ENCODE data around the gene TGFB1. TPM values are rescaled to one million over a fixed set of nuclear protein-coding genes. Genes with fewer than 3 reads are reported as not detected.

TGFB1 gene
- total RNA-seq, 6 experiments from 2014 or later: 150 to 163 (median 158) TPM

GRCh38 chr19:41355035-41355434, 1.3 kb upstream of the TGFB1 start:
- H3K4me1 Mint-ChIP-seq (ENCODE audit: low read depth): peaks cover 17% of the 10 kb centered on the region
- no peak overlapping the region for H3K4me3 Mint-ChIP-seq
- no peak for DNase-seq
- no peaks in the 10 kb centered on the region for H3K9me3 Mint-ChIP-seq
- H3K27me3 Mint-ChIP-seq (ENCODE audit: insufficient read depth): no peaks in the 10 kb centered on the region
- no peaks in the 10 kb centered on the region for H3K36me3 Mint-ChIP-seq (ENCODE audit: low read depth)
- H3K27ac Mint-ChIP-seq: no peak overlapping the region
- no peak for TF ChIP-seq CTCF (IDR thresholded peaks at IDR 0.05)

GRCh38 chr19:41354343-41354953, 726 bp upstream of the TGFB1 start:
- peak overlapping the region; percentile 83 for H3K4me3 Mint-ChIP-seq
- no peaks in the 10 kb centered on the region for H3K9me3 Mint-ChIP-seq
- H3K27me3 Mint-ChIP-seq (ENCODE audit: insufficient read depth): no peaks in the 10 kb centered on the region
- no peak for DNase-seq
- H3K27ac Mint-ChIP-seq: peak overlapping the region; percentile 77
- H3K36me3 Mint-ChIP-seq (ENCODE audit: low read depth): no peaks in the 10 kb centered on the region
- TF ChIP-seq CTCF (IDR thresholded peaks at IDR 0.05): peak; percentile 46
- peaks cover 22% of the 10 kb centered on the region for H3K4me1 Mint-ChIP-seq (ENCODE audit: low read depth)

- peaks cover 30% of the 10 kb centered on the region for H3K4me1 Mint-ChIP-seq (ENCODE audit: low read depth)
- TF ChIP-seq CTCF (IDR thresholded peaks at IDR 0.05): peak; percentile 79
- DNase-seq: peak; percentile 33
- H3K4me3 Mint-ChIP-seq: peak overlapping the region; percentile 99
- peaks cover 5% of the 10 kb centered on the region for H3K36me3 Mint-ChIP-seq (ENCODE audit: low read depth)
- H3K9me3 Mint-ChIP-seq: no peaks in the 10 kb centered on the region
- H3K27me3 Mint-ChIP-seq (ENCODE audit: insufficient read depth): no peaks in the 10 kb centered on the region
- H3K27ac Mint-ChIP-seq: peak overlapping the region; percentile 79
Observed at GRCh38 chr19:41352609-41353465, 885 bp downstream of the TGFB1 start.

GRCh38 chr19:41352279-41352608, 1.5 kb downstream of the TGFB1 start:
- Mint-ChIP-seq H3K27me3 (ENCODE audit: insufficient read depth) (no peaks in the 10 kb centered on the region), H3K9me3 (no peaks in the 10 kb centered on the region), H3K4me1 (ENCODE audit: low read depth) (peaks cover 30% of the 10 kb centered on the region), H3K36me3 (ENCODE audit: low read depth) (peaks cover 5% of the 10 kb centered on the region), H3K4me3 (peak overlapping the region; percentile 99), H3K27ac (peak overlapping the region; percentile 74)
- DNase-seq: no peak
- TF ChIP-seq CTCF (IDR thresholded peaks at IDR 0.05): no peak

- H3K36me3 Mint-ChIP-seq (ENCODE audit: low read depth): peaks cover 5% of the 10 kb centered on the region
- DNase-seq: no peak
- H3K4me1 Mint-ChIP-seq (ENCODE audit: low read depth): peaks cover 30% of the 10 kb centered on the region
- H3K27ac Mint-ChIP-seq: peak overlapping the region; percentile 77
- peak overlapping the region; percentile 99 for H3K4me3 Mint-ChIP-seq
- no peaks in the 10 kb centered on the region for H3K9me3 Mint-ChIP-seq
- TF ChIP-seq CTCF (IDR thresholded peaks at IDR 0.05): no peak
- no peaks in the 10 kb centered on the region for H3K27me3 Mint-ChIP-seq (ENCODE audit: insufficient read depth)
Observed at GRCh38 chr19:41351339-41352245, 2.1 kb downstream of the TGFB1 start.

Measured in HFFc6 (cell line).